HepG2 (cell line): ENCODE results near the gene RINL. TPM values are rescaled to one million over a fixed set of nuclear protein-coding genes. Genes with fewer than 3 reads are reported as not detected.

Source experiments
- ATRX ChIP-seq: sonication (generic); formaldehyde crosslinking; IDR thresholded peaks from 2 replicates; pipeline ENCODE4 v1.4.0; 2020; ENCODE audit warnings: missing genetic modification reagents, borderline replicate concordance
- ERF ChIP-seq: IDR thresholded peaks from 2 replicates; pipeline ENCODE4 v1.6.1; 2018; ENCODE audit warnings: missing biosample characterization, missing genetic modification reagents
- IRX3 ChIP-seq: sonication (generic); formaldehyde crosslinking; IDR thresholded peaks from 2 replicates; pipeline ENCODE4 v1.8.1; 2023; ENCODE audit warnings: mild to moderate bottlenecking, low read depth, missing genetic modification reagents, borderline replicate concordance
- MBNL3 ChIP-seq: fragments of 250-450 bp; sonication (Bioruptor Pico); conservative IDR thresholded peaks from 2 replicates; pipeline ENCODE4 v1.8.0; 2022; ENCODE audit warnings: mild to moderate bottlenecking, inconsistent platforms
- NCOA1 ChIP-seq: sonication (generic); formaldehyde crosslinking; IDR thresholded peaks from 2 replicates; pipeline ENCODE4 v1.9.0; 2021; ENCODE audit warnings: missing genetic modification reagents
- NR2F1 ChIP-seq, 2 experiments: fragments of 450-650 bp in 1 of 2; formaldehyde crosslinking in 1 of 2; IDR thresholded peaks; 2 replicates each; pipeline versions ENCODE4 v1.5.0 to v1.6.1; 2016 to 2020; ENCODE audit warnings: mild to moderate bottlenecking in 1 of 2, missing compliant biosample characterization in 1 of 2, missing genetic modification reagents in 1 of 2, moderate library complexity in 1 of 2
- PBX3 ChIP-seq: sonication (generic); formaldehyde crosslinking; IDR thresholded peaks from 2 replicates; pipeline ENCODE4 v1.8.1; 2023; ENCODE audit warnings: missing genetic modification reagents, inconsistent platforms, borderline replicate concordance
- PRDM10 ChIP-seq: sonication (generic); formaldehyde crosslinking; IDR thresholded peaks from 2 replicates; pipeline ENCODE4 v1.4.0; 2020; ENCODE audit warnings: low read depth, missing genetic modification reagents
- SIN3B ChIP-seq: fragments of 150-350 bp; IDR thresholded peaks from 2 replicates; pipeline ENCODE4 v1.6.1; 2014; ENCODE audit warnings: low read length
- SRF ChIP-seq: IDR thresholded peaks from 2 replicates; pipeline ENCODE4 v1.6.1; 2011; ENCODE audit warnings: mild to moderate bottlenecking, low read depth, low read length, moderate library complexity
- SRSF9 ChIP-seq: fragments of 200-400 bp; formaldehyde crosslinking; IDR thresholded peaks from 2 replicates; pipeline ENCODE4 v1.6.1; 2018; ENCODE audit warnings: borderline replicate concordance, mild to moderate bottlenecking, low read depth, low read length; ENCODE audit not compliant: insufficient read depth, poor library complexity, severe bottlenecking
- TFDP1 ChIP-seq: IDR thresholded peaks from 2 replicates; pipeline ENCODE4 v1.6.1; 2016; ENCODE audit warnings: missing compliant biosample characterization, missing genetic modification reagents, borderline replicate concordance
- ZEB1 ChIP-seq: IDR thresholded peaks from 2 replicates; pipeline ENCODE4 v1.6.1; 2012; ENCODE audit warnings: mild to moderate bottlenecking, low read depth, inconsistent platforms; ENCODE audit not compliant: insufficient replicate concordance
- ZNF274 ChIP-seq: sonication (generic); formaldehyde crosslinking; IDR thresholded peaks from 2 replicates; pipeline ENCODE4 v1.5.1; 2020; ENCODE audit warnings: mild to moderate bottlenecking, missing genetic modification reagents
- ZNF292 ChIP-seq: sonication (generic); formaldehyde crosslinking; IDR thresholded peaks from 2 replicates; pipeline ENCODE4 v1.8.1; 2022; ENCODE audit warnings: mild to moderate bottlenecking, low read depth, missing genetic modification reagents, borderline replicate concordance
- ZNF326 ChIP-seq: sonication (generic); formaldehyde crosslinking; IDR thresholded peaks from 2 replicates; pipeline ENCODE4 v1.4.0; 2020; ENCODE audit warnings: missing genetic modification reagents, borderline replicate concordance
- ZNF343 ChIP-seq: sonication (generic); formaldehyde crosslinking; IDR thresholded peaks from 2 replicates; pipeline ENCODE4 v1.4.0; 2020; ENCODE audit warnings: mild to moderate bottlenecking, missing genetic modification reagents
- ZNF772 ChIP-seq: sonication (generic); formaldehyde crosslinking; IDR thresholded peaks from 2 replicates; pipeline ENCODE4 v1.5.0; 2020; ENCODE audit warnings: mild to moderate bottlenecking, missing genetic modification reagents
- ZNF841 ChIP-seq: sonication (generic); formaldehyde crosslinking; IDR thresholded peaks from 2 replicates; pipeline ENCODE4 v1.8.1; 2023; ENCODE audit warnings: missing genetic modification reagents, borderline replicate concordance
- ZSCAN9 ChIP-seq: IDR thresholded peaks from 2 replicates; pipeline ENCODE4 v1.6.1; 2016; ENCODE audit warnings: borderline replicate concordance
- polyA plus RNA-seq, 8 experiments: library from polyadenylated mRNA; depleted of rRNA in 3 of 8; stranded (reverse) in 7 of 8; unstranded in 1 of 8; fragments of >200 nt; fragmentation: Illumina TruSeq in 4 of 8; extraction: Trizol in 4 of 8; gene quantifications; 2 replicates each; pipeline versions ENCODE4 v1.2.1 to v1.2.3, GENCODE V29; 2011 to 2016; ENCODE audit warnings: low read depth in 4 of 8, missing spikeins in 1 of 8, mixed read lengths in 1 of 8; ENCODE audit not compliant: insufficient read depth in 1 of 8
- total RNA-seq, 5 experiments: library from RNA; depleted of rRNA; stranded (reverse); fragments of >200 nt; fragmentation: Illumina TruSeq; extraction: Trizol; gene quantifications; 2 replicates each; pipeline ENCODE4 v1.2.3, GENCODE V29; 2016; ENCODE audit warnings: low read depth in 1 of 5
- TF ChIP-seq, protein P1 (sequence below): sonication (generic); formaldehyde crosslinking; conservative IDR thresholded peaks from 2 replicates; pipeline ENCODE4 v1.4.0; 2020; ENCODE audit warnings: missing genetic modification reagents

The RINL gene
- total and polyA plus RNA-seq, 2 of the 13 experiments (the other 11 are each of a cell fraction or from before 2014, with no cell fraction given) = 11.4 to 18.0 TPM

- peak; percentile 8; the same call in 1 of the 2 replicates for TF ChIP-seq PRDM10 (CRISPR knock-in tag)
- TF ChIP-seq IRX3 (CRISPR knock-in tag) = peak; percentile 85; the same call in 1 of the 2 replicates
- no peak for TF ChIP-seq ZEB1
- no peak for TF ChIP-seq MBNL3 (CRISPR knock-in tag)
- TF ChIP-seq NR2F1 (CRISPR knock-in tag; IDR thresholded peaks at IDR 0.05) = no peak
- no peak for TF ChIP-seq SRSF9
- no peak for TF ChIP-seq SRF
- TF ChIP-seq SIN3B = no peak
- no peak for TF ChIP-seq ZNF326
- no peak for TF ChIP-seq NCOA1 (CRISPR knock-in tag)
- TF ChIP-seq ZNF772 (CRISPR knock-in tag) = no peak
- TF ChIP-seq ATRX = no peak
- no peak for TF ChIP-seq ZNF292 (CRISPR knock-in tag)
- TF ChIP-seq, protein P1, sequence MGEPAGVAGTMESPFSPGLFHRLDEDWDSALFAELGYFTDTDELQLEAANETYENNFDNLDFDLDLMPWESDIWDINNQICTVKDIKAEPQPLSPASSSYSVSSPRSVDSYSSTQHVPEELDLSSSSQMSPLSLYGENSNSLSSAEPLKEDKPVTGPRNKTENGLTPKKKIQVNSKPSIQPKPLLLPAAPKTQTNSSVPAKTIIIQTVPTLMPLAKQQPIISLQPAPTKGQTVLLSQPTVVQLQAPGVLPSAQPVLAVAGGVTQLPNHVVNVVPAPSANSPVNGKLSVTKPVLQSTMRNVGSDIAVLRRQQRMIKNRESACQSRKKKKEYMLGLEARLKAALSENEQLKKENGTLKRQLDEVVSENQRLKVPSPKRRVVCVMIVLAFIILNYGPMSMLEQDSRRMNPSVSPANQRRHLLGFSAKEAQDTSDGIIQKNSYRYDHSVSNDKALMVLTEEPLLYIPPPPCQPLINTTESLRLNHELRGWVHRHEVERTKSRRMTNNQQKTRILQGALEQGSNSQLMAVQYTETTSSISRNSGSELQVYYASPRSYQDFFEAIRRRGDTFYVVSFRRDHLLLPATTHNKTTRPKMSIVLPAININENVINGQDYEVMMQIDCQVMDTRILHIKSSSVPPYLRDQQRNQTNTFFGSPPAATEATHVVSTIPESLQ (CRISPR knock-in tag) = no peak
- peak; percentile 69; the same call in 1 of the 2 replicates for TF ChIP-seq ZSCAN9
- TF ChIP-seq ZNF841 (CRISPR knock-in tag) = 0 out of 2 replicates have a peak, but pooled peaks have one; percentile 52
- TF ChIP-seq ZNF343 = no peak; the same call in 1 of the 2 replicates
- TF ChIP-seq ZNF274 = no peak
- peak; percentile 93 for TF ChIP-seq TFDP1 (CRISPR knock-in tag)
- no peak for TF ChIP-seq PBX3 (CRISPR knock-in tag)
- no peak; the same call in 1 of the 2 replicates for TF ChIP-seq ERF (CRISPR knock-in tag)
Observed at GRCh38 chr19:38849147-38849859, 28.8 kb downstream of the RINL start (continued).
